ENCODE data around the gene CHCHD6.
A peak's percentile ranks its signal among the peaks of the same experiment; 100 is the strongest.

Gene CHCHD6

GRCh38 chr3:126952983-126953660 lies 249.1 kb downstream of the CHCHD6 start:
- H3K36me3 Mint-ChIP-seq (ENCODE audit: low read depth) = peaks cover 10% of the 10 kb centered on the region
- no peak overlapping the region for H3K27ac Mint-ChIP-seq
- peaks cover 2% of the 10 kb centered on the region for H3K4me1 Mint-ChIP-seq (ENCODE audit: low read depth)

DNA sequence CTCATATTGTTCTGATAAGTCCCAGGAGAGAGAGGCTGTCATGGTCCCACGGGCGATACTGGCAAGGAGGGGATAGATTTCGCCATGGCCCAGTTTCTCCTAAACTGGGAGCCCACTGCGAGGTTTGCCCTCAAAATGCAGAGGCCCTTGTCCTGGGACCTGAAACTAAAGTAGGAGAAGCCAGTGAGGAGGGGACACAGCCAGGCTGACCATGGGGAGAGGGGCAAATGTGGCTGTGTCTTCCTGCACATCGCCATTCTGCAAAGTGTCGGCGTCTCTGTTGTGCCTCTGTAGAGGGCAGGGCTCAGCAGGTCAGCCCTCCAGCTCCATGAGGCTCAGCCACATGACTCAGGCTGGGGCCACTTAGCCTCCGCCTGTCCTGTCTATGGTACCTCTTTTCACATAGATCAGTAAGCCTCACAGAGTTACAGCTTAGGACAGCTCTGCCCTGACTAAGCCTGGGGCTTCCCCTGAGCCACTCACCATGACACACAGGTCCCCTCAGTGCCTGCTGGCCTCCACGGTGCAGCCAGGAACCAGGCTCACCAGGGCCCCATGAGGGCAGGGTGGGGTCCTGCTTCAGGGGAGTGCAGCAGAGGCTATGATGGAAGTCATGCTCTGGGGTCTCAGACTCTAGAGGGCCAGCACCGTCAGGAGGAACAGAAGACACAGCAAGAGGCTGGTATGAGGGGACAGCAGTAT lies 250.3 kb downstream of the CHCHD6 start:
- H3K4me3 Mint-ChIP-seq = no peak overlapping the region
- H3K36me3 Mint-ChIP-seq (ENCODE audit: low read depth) = peaks cover 9% of the 10 kb centered on the region
- H3K27me3 Mint-ChIP-seq = no peaks in the 10 kb centered on the region

More at GRCh38 chr3:126952983-126953660, 249.1 kb downstream of the CHCHD6 start:
- Mint-ChIP-seq H3K27me3 (no peaks in the 10 kb centered on the region), H3K9me3 (no peaks in the 10 kb centered on the region), H3K4me3 (no peak overlapping the region)
- no peak for DNase-seq

GRCh38 chr3:126955004-126955790 lies 251.2 kb downstream of the CHCHD6 start:
- no peak overlapping the region for H3K4me3 Mint-ChIP-seq
- no peaks in the 10 kb centered on the region for H3K27me3 Mint-ChIP-seq
- H3K4me1 Mint-ChIP-seq (ENCODE audit: low read depth) = peaks cover 2% of the 10 kb centered on the region
- no peak for DNase-seq
- no peaks in the 10 kb centered on the region for H3K9me3 Mint-ChIP-seq
- peaks cover 17% of the 10 kb centered on the region for H3K36me3 Mint-ChIP-seq (ENCODE audit: low read depth)
- no peak overlapping the region for H3K27ac Mint-ChIP-seq

More for the DNA sequence above, 250.3 kb downstream of the CHCHD6 start:
- Mint-ChIP-seq H3K9me3 (no peaks in the 10 kb centered on the region), H3K4me1 (ENCODE audit: low read depth) (peaks cover 2% of the 10 kb centered on the region), H3K27ac (peak overlapping the region; percentile 11)
- DNase-seq = no peak

DNA sequence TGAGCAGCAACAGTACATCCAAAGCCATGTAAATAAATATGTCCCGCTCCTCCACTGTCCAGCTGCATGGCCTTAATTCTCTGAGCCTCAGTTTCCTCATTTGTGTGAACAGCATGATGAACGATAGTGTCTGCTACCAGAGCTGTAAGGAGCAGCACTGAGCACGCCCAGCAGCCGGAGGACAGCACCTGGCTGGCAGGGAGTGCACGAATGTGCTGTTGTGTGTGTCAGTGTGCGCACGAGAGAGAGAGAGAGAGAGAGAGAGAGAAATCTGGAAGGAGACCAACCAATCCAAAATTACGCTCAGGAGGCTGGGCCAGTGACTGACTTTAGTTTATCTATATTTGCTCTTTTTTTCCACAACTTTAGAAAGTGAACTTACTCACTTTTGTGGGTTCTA lies 252.3 kb downstream of the CHCHD6 start:
- no peak for DNase-seq
- H3K9me3 Mint-ChIP-seq = no peaks in the 10 kb centered on the region
- no peaks in the 10 kb centered on the region for H3K27me3 Mint-ChIP-seq
- H3K36me3 Mint-ChIP-seq (ENCODE audit: low read depth) = peaks cover 24% of the 10 kb centered on the region
- peaks cover 2% of the 10 kb centered on the region for H3K4me1 Mint-ChIP-seq (ENCODE audit: low read depth)
- no peak overlapping the region for H3K4me3 Mint-ChIP-seq
- peak overlapping the region; percentile 50 for H3K27ac Mint-ChIP-seq

DNA sequence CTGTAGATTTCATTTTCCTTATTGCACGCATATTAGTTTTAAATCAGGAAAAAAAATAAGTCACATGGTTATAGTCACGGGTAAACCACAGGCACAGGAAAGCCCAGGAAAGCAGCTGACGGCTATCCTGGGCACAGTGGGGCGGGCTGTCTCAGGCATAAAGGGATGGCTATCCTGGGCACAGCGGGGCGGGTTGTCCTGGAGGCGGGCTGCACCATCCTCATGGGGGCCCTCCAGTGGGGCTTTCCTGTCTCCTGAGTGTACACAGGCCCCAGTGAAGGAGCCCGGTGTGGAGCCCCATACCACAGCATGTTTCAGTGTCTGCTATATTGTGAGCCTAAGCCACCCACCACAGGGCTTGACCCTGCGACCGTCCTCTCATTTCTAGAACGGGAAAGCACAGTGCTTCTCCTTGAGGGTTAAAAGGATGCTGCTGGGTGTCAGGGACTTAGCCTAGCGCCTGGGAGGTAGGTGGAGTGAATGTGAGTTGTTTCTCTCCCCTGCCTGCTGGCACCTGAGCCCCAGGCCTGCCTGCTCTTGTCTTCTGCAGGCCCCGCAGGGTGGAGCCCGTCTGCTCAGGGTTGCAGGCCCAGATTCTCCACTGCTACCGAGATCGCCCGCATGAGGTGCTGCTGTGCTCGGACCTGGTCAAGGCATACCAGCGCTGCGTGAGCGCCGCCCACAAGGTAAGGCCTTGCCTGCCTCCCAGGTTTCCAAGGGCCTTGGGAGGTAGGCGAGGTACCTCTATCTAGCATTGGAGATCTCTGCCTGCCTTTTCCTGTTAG lies 253.0 kb downstream of the CHCHD6 start:
- peaks cover 2% of the 10 kb centered on the region for H3K4me1 Mint-ChIP-seq (ENCODE audit: low read depth)
- no peaks in the 10 kb centered on the region for H3K27me3 Mint-ChIP-seq
- no peak for DNase-seq
- H3K36me3 Mint-ChIP-seq (ENCODE audit: low read depth) = peaks cover 24% of the 10 kb centered on the region
- H3K27ac Mint-ChIP-seq = no peak overlapping the region
- no peak overlapping the region for H3K4me3 Mint-ChIP-seq
- no peaks in the 10 kb centered on the region for H3K9me3 Mint-ChIP-seq

- H3K27ac Mint-ChIP-seq = no peak overlapping the region
- H3K27me3 Mint-ChIP-seq = no peaks in the 10 kb centered on the region
- peaks cover 24% of the 10 kb centered on the region for H3K36me3 Mint-ChIP-seq (ENCODE audit: low read depth)
- no peak for DNase-seq
- H3K9me3 Mint-ChIP-seq = no peaks in the 10 kb centered on the region
- H3K4me3 Mint-ChIP-seq = no peak overlapping the region
- peaks cover 2% of the 10 kb centered on the region for H3K4me1 Mint-ChIP-seq (ENCODE audit: low read depth)
Observed at GRCh38 chr3:126957776-126958637, 254.0 kb downstream of the CHCHD6 start.

DNA sequence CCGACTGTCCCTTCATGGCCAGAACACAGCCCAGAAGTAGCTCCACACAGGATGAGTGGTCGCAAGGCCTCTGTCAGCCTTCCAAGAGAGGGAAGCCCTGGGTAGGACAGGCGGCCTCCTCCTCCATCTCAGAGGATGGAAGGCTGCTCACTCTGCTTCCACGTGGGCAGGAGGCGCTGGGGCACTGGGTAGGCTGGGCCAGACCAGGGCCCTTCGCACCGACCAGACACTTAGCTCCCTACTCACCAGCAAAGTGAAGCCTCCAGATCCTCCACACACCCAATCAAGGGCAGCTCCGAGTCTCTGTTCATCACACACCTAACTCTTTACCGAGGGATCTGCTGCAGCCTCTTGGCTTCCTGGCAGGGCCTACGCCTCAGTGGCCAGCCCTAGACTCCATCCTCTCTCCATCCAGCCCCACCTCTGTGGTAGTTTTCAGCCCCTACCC lies 254.6 kb downstream of the CHCHD6 start:
- no peak overlapping the region for H3K4me3 Mint-ChIP-seq
- H3K36me3 Mint-ChIP-seq (ENCODE audit: low read depth) = peaks cover 24% of the 10 kb centered on the region
- no peaks in the 10 kb centered on the region for H3K9me3 Mint-ChIP-seq
- no peak for DNase-seq
- peaks cover 2% of the 10 kb centered on the region for H3K4me1 Mint-ChIP-seq (ENCODE audit: low read depth)
- H3K27ac Mint-ChIP-seq = no peak overlapping the region
- no peaks in the 10 kb centered on the region for H3K27me3 Mint-ChIP-seq

DNA sequence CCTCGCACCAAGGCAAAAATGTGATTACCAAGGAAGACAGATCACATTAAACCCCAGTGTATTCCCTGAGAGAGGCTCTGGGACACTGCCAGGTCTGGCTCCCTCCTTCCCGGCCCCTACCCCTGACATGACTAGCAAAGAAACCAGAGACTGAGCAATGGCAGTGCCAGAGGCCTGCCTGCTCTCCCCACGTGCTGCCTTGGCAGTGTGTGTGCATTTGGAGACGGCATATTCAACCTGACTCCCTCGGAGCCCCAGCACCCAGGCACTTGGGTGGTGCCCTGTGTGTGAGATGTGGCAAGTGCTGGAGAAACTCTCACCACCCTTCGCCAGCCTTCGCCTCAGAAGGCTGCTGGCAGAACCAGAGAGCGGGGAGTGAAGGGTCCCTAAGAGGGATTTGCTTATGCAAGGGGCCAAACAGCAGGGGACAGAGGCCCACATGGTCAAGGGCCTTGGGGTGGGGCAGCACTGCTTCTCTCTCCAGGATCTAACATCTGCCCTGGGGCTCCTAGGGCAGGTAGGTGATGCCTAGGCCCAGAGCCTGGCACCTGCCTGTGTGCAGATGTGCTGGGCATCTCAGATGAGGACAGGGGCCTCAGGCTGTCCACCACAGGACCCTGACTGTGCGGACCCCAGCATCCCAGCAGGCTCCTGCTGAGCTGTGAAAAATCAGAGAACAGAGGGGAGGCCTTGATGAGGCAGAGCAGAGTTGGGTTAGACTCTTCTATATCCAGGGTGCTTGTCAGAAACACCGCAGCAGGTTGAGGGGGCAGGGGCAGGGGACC lies 255.3 kb downstream of the CHCHD6 start:
- no peak for DNase-seq
- no peaks in the 10 kb centered on the region for H3K9me3 Mint-ChIP-seq
- peaks cover 2% of the 10 kb centered on the region for H3K4me1 Mint-ChIP-seq (ENCODE audit: low read depth)
- peak overlapping the region; percentile 33 for H3K27ac Mint-ChIP-seq
- no peak overlapping the region for H3K4me3 Mint-ChIP-seq
- H3K36me3 Mint-ChIP-seq (ENCODE audit: low read depth) = peaks cover 24% of the 10 kb centered on the region
- H3K27me3 Mint-ChIP-seq = no peaks in the 10 kb centered on the region

- Mint-ChIP-seq H3K27me3 (no peaks in the 10 kb centered on the region), H3K36me3 (ENCODE audit: low read depth) (peaks cover 24% of the 10 kb centered on the region), H3K27ac (peak overlapping the region; percentile 33), H3K4me1 (ENCODE audit: low read depth) (peaks cover 2% of the 10 kb centered on the region), H3K4me3 (no peak overlapping the region), H3K9me3 (no peaks in the 10 kb centered on the region)
- DNase-seq = no peak
Observed at GRCh38 chr3:126959921-126960603, 256.0 kb downstream of the CHCHD6 start.

- H3K9me3 Mint-ChIP-seq = no peaks in the 10 kb centered on the region
- H3K27me3 Mint-ChIP-seq = no peaks in the 10 kb centered on the region
- H3K4me3 Mint-ChIP-seq = no peak overlapping the region
- H3K4me1 Mint-ChIP-seq (ENCODE audit: low read depth) = peaks cover 2% of the 10 kb centered on the region
- peaks cover 24% of the 10 kb centered on the region for H3K36me3 Mint-ChIP-seq (ENCODE audit: low read depth)
- H3K27ac Mint-ChIP-seq = no peak overlapping the region
- no peak for DNase-seq
Observed at GRCh38 chr3:126960604-126960995, 256.6 kb downstream of the CHCHD6 start.

DNA sequence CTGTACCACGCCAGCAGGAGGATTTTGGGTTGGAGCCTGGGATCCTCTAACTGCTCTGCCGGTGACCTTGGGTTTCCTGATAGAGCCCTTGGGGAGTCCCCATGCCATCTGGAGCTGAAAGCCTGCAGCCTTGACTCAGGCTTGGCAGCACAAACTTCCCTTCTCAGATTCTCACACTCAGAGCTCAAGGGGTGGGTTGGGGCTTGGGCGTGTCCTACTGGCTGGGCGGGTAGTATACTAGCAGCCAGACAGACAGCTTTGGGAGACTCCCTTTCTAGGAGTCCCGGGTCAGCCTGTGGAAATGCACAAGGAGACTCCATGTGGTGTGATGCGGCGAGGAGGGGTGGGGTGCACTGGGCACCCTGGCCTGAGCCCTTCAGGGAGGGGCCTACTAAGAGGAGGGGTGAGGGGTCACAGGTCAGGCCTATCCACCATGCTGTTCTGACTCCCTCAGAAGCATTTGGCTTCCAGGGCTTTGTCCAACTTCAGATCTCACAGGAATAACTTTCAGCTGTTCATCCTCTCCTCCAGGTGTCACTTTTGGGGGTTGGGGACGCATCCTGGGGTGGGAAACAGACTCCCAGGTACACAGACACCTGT lies 257.3 kb downstream of the CHCHD6 start:
- Mint-ChIP-seq H3K4me1 (ENCODE audit: low read depth) (peaks cover 1% of the 10 kb centered on the region), H3K4me3 (no peak overlapping the region), H3K36me3 (ENCODE audit: low read depth) (peaks cover 24% of the 10 kb centered on the region), H3K9me3 (no peaks in the 10 kb centered on the region), H3K27ac (no peak overlapping the region), H3K27me3 (no peaks in the 10 kb centered on the region)
- no peak for DNase-seq

GRCh38 chr3:126961791-126962461 lies 257.9 kb downstream of the CHCHD6 start:
- no peaks in the 10 kb centered on the region for H3K9me3 Mint-ChIP-seq
- no peak overlapping the region for H3K27ac Mint-ChIP-seq
- H3K4me1 Mint-ChIP-seq (ENCODE audit: low read depth) = no peaks in the 10 kb centered on the region
- peaks cover 24% of the 10 kb centered on the region for H3K36me3 Mint-ChIP-seq (ENCODE audit: low read depth)
- H3K27me3 Mint-ChIP-seq = no peaks in the 10 kb centered on the region
- no peak for DNase-seq
- no peak overlapping the region for H3K4me3 Mint-ChIP-seq

Data from activated T-cell treated with anti-CD3 and anti-CD28 coated beads, Interleukin-2, amount 50 U/mL, for 24 hours (primary cell).